HG03159 (cell line): ENCODE measurements around the gene RAI1.

Source experiments
- ATAC-seq: cut with Tn5 transposase; IDR thresholded peaks from one replicate; pipeline ENCODE4 v1.9.1; 2021; ENCODE audit warnings: mild to moderate bottlenecking, moderate library complexity; ENCODE audit not compliant: unreplicated experiment

Gene RAI1

DNA sequence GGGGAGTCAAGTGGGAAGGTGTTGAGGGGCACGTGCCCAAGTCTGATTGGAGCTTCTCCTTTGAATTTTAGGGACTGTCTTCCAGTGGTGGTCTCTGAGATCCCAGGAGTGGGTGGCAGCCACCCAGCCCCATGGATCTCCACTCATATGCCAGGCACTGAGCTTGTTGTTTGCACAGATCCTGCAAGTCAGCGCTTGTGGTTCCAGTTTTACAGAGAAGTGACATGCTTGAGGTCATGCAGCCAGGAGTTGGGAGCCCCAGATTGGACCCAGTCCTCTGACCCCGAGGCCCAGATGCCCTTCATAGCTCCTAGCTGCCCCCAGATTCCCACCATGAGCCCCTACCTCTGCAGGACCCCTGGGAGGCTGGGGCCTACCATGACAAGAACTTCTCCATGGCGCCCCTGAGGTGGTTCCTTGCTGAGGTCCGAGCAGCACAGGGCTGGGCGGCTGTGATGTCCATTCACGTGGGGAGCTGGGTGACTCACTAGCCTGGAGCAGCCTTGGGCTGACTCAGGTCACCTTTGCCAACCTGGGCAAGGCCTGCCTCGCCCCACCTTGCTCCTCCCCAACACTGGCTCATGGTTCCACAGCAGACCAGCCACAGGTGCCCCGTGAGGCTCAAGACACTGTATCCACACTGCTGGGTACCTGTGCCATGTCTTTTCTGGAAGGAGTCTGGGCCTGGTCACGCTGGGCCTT, 47.4 kb downstream of the RAI1 start:
- no peak for ATAC-seq

DNA sequence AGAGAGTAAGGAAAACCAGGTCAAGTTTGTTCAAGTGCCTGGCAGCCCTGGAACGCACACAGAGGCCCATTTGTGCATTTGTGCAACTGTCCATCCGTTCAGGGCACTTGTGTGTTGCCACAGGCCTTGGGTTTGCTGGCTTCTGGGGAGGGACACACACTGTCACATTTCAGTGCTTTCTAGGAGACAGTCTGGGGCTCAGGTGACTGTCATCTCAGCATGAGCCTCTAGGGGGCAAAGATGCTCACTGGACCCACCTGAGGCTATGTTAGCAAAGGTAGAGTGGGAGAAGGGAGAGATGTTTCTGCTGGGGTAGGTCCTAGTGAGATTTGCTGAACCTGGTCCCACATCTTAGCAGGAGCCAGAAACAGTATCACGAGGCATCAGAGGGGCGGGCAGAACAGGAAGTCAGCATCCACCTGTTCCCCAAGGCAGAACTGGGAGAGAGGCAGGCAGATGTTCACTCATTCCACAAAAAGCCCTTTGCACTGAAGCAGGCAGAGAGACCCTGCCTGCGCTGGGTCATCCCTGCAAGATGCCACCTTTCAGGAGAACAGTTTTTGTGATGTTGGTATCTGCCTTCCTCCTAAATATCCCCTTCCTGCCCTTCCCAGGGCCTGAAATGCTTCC, 48.5 kb downstream of the RAI1 start:
- no peak for ATAC-seq

DNA sequence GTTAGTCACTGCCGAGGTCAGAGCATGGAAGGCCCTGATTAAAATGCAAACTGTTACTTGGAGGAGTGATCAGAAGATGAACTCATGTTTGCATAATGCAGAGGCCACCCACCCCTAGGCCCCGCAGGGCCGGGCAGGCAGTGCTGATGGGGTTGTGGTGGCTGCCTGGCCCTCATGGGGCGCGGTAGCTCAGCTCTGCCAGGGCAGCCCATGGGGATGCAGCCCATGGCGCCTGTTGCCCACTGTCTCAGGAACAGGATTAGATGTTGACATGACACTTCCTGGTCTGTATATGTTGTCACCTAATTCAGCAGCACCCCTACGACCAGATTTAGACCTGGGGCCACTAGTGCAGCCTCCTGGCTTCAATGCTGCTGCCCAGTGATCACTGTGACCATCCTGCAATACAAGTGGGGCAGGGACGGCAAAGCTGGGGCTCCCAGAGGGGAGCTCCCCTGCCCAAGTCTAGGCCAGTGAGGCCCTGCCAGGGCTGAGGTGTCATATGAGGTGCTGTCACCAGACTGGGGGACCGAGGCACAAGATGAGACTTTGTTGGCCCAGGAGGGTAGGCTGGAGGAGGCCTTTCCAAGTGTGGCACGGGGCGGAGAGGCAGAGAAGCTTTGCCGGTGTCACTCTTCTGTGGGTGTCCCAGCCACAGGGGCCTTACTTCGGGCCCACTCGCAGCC, 49.1 kb downstream of the RAI1 start:
- ATAC-seq = no peak

- ATAC-seq = no peak
Measured at GRCh38 chr17:17732444-17732843, 51.2 kb downstream of the RAI1 start.

DNA sequence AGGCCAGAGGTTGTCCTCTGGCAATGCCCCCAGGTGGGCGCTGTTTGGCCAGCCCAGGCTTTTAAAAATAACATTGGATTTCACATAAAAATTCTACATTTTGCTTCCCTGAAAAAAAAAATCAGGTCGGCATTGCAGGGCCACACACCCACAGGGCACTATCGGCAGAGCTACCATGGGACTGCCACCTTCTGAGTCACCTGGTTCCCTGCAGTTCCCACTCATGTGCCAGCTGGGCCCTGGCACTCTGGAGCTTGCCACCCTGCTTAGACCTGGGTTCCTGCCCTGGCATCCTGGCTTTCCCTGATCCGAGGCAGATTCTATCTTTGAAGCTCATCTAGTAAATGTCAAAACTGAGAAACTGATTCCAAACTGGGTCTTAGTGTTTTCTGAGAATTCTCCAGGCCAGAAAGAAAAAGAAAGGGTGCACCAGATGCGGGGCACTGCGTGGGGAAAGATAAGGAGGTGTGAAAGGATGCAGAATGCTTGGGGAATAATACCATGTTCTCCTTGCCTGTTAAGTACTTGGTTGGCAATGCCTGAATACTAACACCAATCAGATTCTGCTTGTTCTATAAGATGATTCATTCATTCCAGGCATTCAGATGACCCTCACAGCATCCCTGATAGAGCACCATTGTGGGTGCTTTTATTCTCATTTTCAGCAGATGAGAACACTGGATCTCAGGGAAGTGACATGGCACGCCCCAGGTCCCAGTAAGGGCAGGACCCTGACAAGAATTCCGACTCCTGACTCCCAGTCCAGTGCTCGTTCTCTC, 51.8 kb downstream of the RAI1 start:
- no peak for ATAC-seq

GRCh38 chr17:17736205-17737183, 55.2 kb downstream of the RAI1 start:
- no peak for ATAC-seq

DNA sequence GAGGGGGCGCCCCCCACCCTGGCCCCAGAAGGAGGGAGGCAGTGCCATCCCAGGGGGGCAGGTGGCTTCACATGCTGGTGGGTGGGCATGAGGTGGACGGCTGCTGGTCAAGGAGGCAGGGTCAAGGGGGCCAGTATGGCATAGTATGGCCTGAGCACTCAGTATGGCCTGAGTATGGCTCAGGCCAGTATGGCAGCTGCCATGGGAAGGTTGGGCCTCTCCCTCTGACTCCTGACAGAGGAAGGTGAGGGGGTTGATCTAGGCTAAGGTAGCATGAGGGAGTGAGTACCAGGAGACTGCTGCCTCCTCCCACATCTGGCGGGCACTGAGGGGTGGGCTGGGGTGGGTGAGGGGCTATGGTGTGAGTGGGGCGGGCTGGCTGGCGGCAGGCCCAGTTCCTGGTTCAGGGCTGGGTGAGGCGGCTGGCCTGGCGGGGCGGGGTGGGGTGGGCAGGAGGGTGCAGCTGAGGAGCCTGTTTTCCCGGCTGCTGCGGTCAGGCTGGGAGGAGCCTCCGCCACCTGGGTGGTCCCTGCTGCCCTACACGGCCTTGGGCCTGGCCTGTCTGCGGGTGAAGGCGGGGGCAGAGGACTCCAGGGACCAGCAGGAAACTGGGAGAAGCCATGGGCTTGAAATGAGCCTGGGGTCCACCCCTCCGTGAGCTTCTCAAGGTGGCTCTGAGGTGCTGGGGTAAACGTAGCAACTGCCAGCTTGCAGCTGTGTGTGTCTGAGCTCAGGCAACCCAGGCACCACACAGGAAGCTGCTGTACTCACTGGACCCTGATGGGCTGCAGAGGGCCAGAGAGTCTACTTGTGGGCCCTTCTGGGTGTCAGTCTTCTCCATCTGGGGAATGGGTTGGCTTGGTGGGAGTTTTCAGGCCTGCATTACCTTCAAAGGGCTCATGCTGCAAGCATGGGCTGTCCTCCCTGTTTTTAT, 57.0 kb downstream of the RAI1 start:
- ATAC-seq = no peak

DNA sequence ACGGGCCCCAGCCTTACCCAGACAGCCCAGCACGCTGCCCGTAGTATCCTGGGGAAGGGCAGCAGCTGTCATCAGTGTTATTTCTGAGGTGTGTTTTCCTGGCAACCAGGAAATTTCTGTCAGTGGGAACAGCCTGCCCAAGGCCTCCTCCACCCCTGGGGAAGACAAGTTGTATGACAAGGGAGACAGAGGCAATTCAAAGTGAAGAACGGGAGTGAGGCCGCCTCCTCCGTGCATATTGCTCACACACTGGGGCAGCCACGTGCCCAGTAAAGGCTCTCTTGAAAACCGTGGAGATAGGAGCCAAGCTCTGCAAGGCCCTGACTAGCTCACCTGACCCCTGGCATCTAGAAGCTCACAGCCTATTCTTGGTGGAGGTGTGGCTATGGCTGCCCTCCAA, 57.6 kb downstream of the RAI1 start:
- no peak for ATAC-seq

DNA sequence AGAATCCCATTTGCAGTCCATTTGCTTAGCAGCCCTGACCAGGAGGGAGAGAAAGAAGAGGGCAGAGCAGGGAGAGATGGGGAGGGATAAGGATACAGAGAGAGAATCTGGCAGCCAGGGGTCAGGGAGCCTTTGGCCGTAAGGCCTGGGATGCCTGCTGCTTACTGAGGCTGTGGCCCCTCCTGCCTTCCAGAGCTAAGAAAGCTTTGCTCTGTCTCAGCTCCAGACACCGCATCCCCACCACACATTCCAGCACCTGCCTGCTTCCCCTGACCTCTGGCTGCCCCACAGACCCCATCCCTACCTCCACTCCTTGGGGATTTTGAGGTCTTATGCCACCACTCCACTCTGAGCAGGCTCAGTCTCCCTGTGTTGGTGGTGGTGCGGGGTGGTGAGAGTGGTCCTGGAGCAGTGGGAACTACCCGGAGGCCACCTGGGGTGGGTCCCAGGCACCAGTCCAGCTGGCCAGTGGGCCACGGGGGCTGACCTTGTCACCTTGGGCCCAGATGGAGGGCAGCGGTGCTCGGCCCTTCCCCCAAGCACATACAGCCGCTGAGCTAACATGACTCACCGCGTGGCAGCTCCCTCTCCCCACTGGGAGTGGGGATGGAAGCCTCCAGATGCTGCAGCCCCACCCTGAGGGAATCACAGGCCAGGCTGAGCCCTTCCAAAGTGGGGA, 58.3 kb downstream of the RAI1 start:
- ATAC-seq = no peak

GRCh38 chr17:17740615-17741348, 59.5 kb downstream of the RAI1 start:
- no peak for ATAC-seq

DNA sequence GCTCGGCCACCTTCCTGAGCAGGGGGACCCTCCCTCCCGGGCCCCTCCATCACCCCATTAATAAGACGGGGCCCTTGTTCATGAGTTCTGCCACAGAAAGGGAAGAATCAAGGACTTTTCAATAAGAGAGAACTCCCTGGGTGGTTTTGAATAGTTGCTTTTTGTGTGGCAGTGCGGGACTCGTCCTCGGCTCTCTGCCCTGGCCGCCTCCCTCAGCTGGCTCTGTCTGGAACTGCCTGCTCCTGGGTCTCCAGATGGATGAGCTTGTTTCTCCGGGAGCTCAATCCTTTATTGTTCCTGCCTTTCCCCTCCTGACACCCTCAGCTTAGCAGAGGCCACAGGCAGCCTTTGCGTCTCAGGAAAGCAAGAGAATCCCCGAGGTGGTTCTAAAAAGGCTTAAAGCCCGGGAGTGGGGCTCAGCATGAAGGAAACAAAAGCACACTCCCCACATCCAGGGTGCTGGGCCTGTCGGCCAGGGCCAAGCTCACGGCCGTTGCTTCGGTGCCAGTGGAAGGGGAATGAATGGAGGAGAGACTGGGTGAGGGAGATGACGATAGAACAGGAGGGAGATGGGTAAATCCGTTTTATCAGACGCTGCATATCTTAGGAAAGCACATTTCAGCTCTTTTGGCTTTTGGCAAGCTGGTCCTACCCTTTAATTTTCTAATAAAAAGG, 60.2 kb downstream of the RAI1 start:
- no peak for ATAC-seq

DNA sequence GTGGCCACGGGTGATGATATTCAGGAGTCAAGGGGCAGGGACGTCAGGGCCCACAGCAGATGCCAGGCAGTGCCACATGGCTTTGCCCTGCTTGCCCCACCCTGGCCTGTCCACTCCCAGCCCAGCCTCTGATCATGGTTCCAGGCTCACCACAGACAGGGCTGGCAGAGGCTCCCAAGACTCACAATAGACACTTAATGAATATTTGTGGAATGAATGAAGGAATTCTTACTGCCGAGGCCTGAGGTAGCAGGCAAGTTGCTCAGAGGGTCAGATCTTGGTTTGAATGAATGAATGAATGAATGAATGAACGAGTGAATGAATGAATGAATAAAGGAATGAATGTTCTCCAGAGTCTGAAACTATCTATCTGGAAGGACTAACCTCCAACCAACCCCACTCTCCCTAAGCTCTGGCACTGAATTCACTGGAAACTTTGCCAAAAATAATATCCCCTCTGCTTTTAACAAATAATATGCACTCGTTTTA, 60.9 kb downstream of the RAI1 start:
- ATAC-seq = no peak

DNA sequence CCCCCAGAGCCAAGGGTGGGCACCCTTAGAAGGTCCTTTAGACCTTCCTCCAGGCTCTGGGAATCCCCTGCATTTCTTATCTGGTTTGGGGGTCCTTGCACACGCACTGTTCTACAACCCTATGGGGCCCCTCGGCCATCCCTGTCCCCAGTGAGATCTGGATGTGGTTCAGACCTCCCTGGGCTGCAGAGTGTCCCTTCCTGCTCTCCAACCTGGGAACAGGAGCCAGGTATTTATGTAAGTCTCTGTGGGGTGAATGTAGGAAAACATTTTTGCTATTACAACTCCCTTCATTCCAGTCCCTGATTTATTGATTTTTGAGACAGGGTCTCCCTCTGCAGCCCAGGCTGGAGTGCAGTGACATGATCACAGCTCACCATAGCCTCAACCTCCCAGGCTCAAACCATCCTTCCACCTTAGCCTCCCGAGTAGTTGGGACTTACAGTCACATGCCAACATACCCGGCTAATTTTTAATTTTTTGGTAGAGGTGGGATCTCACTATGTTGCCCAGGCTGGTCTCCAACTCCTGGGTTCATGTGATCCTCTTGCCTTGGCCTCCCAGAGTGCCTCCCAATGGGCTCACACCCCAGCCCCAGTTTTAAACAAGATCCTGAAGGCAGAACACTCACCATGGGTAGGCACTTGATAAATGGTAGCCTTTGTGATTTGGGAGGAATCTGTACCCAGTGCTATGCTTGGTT, 61.6 kb downstream of the RAI1 start:
- ATAC-seq = no peak

DNA sequence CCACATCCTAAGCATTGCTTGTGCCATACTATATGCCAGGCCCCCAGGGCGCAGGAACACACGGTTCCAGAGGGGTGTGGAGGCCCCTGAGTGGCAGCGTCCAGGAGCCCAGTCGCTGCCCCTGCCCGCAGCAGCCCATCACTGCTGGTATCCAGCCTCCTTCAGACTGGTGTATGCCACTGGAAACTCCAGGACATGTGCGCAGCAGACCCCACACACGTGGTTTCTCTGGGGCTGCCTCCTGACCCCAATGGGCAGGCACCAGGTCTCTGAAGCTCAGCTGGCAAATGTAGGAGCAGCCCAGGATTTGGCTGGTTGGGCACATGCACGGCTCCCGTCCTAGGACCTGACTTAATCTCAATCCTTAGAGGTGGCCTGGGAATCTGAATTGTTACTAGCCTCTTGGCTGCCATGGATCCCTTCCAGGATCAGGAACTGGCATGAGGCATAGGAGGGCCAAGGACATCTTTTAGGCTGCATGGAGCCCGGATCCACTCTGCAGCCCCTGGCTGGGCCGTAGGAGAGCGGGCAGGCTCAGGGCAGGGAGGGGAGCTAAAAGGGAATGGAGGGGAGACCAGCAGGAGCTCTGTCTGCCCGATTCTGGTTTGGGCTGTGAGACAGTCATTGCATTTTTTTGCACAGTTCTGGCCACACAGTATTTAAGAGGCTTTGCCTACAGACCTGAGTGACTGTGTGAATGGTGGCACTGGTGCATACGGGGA, 62.3 kb downstream of the RAI1 start:
- no peak for ATAC-seq

- no peak for ATAC-seq
Measured at GRCh38 chr17:17744116-17744515, 62.9 kb downstream of the RAI1 start.
